Tibial nerve (tissue), 4 donors: ENCODE measurements around the gene CD55.

Source experiments
- CTCF ChIP-seq, 5 experiments: fragments of 200-600 bp in 3 of 5; fragments of 450-650 bp in 2 of 5; sonication (generic) in 3 of 5; IDR thresholded peaks; one replicate each; pipeline ENCODE4 v1.5.1; 2016 to 2019; ENCODE audit warnings: antibody characterized with exemption in 5 of 5, mild to moderate bottlenecking in 3 of 5, moderate library complexity in 2 of 5
- EP300 ChIP-seq, 2 donors: sonication (generic); formaldehyde crosslinking; IDR thresholded peaks; one replicate each; pipeline ENCODE4 v1.6.1; 2017; ENCODE audit warnings: antibody characterized with exemption in 2 of 2, mild to moderate bottlenecking in 1 of 2
- POLR2A ChIP-seq, 2 donors: fragments of 450-650 bp; IDR thresholded peaks; one replicate each; pipeline ENCODE4 v1.6.1; 2017; ENCODE audit warnings: antibody characterized with exemption in 2 of 2, mild to moderate bottlenecking in 2 of 2, moderate library complexity in 2 of 2

GRCh38 chr1:207346513-207346912 lies 25.0 kb downstream of the CD55 start:
- TF ChIP-seq CTCF (IDR thresholded peaks at IDR 0.05) (no peak), POLR2A (IDR thresholded peaks at IDR 0.05) (no peak), EP300 (IDR thresholded peaks at IDR 0.05) (no peak)
